IPS-15b (cell line): ENCODE data around the gene KRTAP10-12.
A peak's percentile ranks its signal among the peaks of the same experiment; 100 is the strongest.

ENCODE experiments used
- H3K27me3 ChIP-seq: one replicate; pipeline ENCODE4 v1.6.1; 2013; ENCODE audit warnings: low read length; ENCODE audit not compliant: control insufficient read depth, insufficient read depth
- H3K36me3 ChIP-seq: one replicate; pipeline ENCODE4 v1.6.1; 2013; ENCODE audit warnings: low read length; ENCODE audit not compliant: control insufficient read depth, insufficient read depth
- H3K4me1 ChIP-seq: one replicate; pipeline ENCODE4 v1.6.1; 2013; ENCODE audit warnings: mild to moderate bottlenecking, low read length; ENCODE audit not compliant: control insufficient read depth, insufficient read depth
- H3K4me3 ChIP-seq: one replicate; pipeline ENCODE4 v1.5.1; 2013; ENCODE audit warnings: low read depth, low read length
- H3K9ac ChIP-seq: one replicate; pipeline ENCODE4 v1.6.1; 2013; ENCODE audit warnings: low read depth, mild to moderate bottlenecking, low read length
- H3K9me3 ChIP-seq: one replicate; pipeline ENCODE4 v1.6.1; 2013; ENCODE audit warnings: mild to moderate bottlenecking, low read length; ENCODE audit not compliant: control insufficient read depth, insufficient read depth

KRTAP10-12 gene

GRCh38 chr21:44694776-44695175, 2.2 kb upstream of the KRTAP10-12 start:
- Histone ChIP-seq H3K9ac (no peak overlapping the region), H3K36me3 (no peaks in the 10 kb centered on the region), H3K4me1 (peaks cover 12% of the 10 kb centered on the region), H3K4me3 (no peak overlapping the region), H3K9me3 (no peaks in the 10 kb centered on the region), H3K27me3 (no peaks in the 10 kb centered on the region)

- no peaks in the 10 kb centered on the region for H3K36me3 ChIP-seq
- H3K4me3 ChIP-seq: no peak overlapping the region
- peaks cover 12% of the 10 kb centered on the region for H3K4me1 ChIP-seq
- H3K9me3 ChIP-seq: no peaks in the 10 kb centered on the region
- H3K9ac ChIP-seq: peak overlapping the region; percentile 56
- H3K27me3 ChIP-seq: no peaks in the 10 kb centered on the region
Measured at GRCh38 chr21:44695184-44695583, 1.8 kb upstream of the KRTAP10-12 start.

DNA sequence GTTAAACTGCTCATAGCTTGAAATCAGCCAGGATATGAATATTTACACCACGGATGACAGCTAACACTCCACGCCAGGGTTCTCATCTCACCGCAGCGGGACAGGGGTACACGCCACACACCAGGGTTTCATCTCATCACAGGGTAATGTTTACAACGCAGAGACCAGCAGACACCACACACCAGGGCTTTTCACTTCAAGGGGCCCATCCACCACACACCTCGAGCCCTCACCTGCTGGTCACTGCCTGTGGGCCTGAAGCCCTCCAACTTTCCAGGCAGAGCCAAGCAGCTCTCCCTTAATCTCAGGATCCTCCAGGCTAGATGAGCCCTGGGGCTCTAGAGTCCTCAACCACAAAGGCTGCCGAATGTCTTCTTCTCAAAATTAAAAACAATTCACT, 1.3 kb upstream of the KRTAP10-12 start:
- no peaks in the 10 kb centered on the region for H3K27me3 ChIP-seq
- no peaks in the 10 kb centered on the region for H3K36me3 ChIP-seq

GRCh38 chr21:44696572-44696971, 400 bp upstream of the KRTAP10-12 start:
- H3K27me3 ChIP-seq: no peaks in the 10 kb centered on the region

More for the DNA sequence above, 1.3 kb upstream of the KRTAP10-12 start:
- no peak overlapping the region for H3K4me3 ChIP-seq
- H3K9ac ChIP-seq: no peak overlapping the region
- H3K9me3 ChIP-seq: no peaks in the 10 kb centered on the region
- H3K4me1 ChIP-seq: peaks cover 12% of the 10 kb centered on the region

DNA sequence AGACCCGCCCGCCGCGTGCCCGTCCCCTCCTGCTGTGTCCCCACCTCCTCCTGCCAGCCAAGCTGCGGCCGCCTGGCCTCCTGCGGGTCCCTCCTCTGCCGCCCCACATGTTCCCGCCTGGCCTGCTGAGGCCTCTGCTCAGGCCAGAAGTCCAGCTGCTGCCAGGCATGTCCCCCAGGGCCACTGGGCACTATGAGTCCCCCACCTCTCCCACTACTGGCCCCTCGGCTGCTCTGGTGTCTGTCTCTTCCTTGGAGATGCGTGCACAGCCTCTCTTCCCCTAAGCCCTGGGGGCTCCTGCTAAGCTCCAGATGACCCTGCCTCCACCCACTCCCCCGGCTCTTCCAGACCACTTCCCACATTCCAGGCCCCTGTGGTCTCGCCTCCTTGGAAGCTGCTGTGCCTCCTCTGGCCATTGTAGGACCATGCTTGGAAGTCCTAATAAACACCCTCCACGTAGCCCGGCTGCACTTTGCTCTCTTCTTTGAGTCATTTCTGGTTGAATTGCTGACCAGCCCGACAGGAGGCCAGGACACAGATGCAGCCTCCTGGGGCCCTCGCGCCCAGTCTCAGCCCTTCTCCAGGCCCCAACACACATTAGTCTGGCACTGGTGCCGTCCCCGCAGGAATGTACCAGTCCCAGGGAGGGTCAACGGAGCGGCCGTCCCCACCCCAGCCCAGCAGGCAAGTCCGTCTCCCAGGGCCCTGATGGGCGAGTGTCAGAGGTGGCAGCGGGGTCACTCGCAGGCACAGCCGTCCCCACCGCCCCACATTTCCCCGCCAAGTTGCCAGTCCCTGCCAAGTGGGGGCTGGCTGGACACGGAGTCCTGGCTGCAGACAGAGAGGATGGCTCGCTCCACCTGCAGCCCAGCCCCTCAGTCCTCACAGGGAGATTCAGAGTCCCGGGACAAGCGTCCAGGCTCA, 1.1 kb downstream of the KRTAP10-12 start:
- peaks cover 20% of the 10 kb centered on the region for H3K4me1 ChIP-seq
- no peak overlapping the region for H3K4me3 ChIP-seq
- H3K9ac ChIP-seq: no peak overlapping the region
- no peaks in the 10 kb centered on the region for H3K27me3 ChIP-seq
- H3K36me3 ChIP-seq: no peaks in the 10 kb centered on the region
- H3K9me3 ChIP-seq: no peaks in the 10 kb centered on the region

More at GRCh38 chr21:44696572-44696971, 400 bp upstream of the KRTAP10-12 start:
- no peak overlapping the region for H3K9ac ChIP-seq
- H3K9me3 ChIP-seq: no peaks in the 10 kb centered on the region
- H3K4me3 ChIP-seq: peak overlapping the region; percentile 32
- no peaks in the 10 kb centered on the region for H3K36me3 ChIP-seq
- peaks cover 12% of the 10 kb centered on the region for H3K4me1 ChIP-seq

- no peaks in the 10 kb centered on the region for H3K27me3 ChIP-seq
- no peak overlapping the region for H3K9ac ChIP-seq
- H3K4me1 ChIP-seq: peaks cover 32% of the 10 kb centered on the region
Measured at GRCh38 chr21:44699502-44700001, 2.6 kb downstream of the KRTAP10-12 start.

GRCh38 chr21:44700101-44701022, 3.4 kb downstream of the KRTAP10-12 start:
- Histone ChIP-seq H3K36me3 (no peaks in the 10 kb centered on the region), H3K4me3 (no peak overlapping the region), H3K27me3 (no peaks in the 10 kb centered on the region), H3K9ac (no peak overlapping the region), H3K4me1 (peaks cover 25% of the 10 kb centered on the region), H3K9me3 (no peaks in the 10 kb centered on the region)

More at GRCh38 chr21:44699502-44700001, 2.6 kb downstream of the KRTAP10-12 start:
- Histone ChIP-seq H3K4me3 (no peak overlapping the region), H3K36me3 (no peaks in the 10 kb centered on the region), H3K9me3 (no peaks in the 10 kb centered on the region)

DNA sequence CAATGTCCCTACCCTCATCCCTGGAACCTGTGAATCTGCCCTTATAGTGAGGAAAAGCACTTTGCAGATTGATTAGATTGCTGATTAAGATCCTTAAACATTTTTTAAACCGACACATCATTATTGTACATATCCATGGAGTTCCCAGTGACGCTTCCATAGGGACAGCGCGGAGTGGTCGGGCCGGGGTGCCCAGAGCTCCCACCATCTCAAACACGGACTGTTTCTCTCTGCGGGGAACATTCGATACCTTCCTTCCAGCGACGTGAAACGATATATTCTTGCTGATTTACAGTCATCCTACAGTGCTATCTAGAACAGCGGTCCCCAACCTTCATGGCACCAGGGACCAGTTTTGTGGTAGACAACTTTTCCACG, 4.0 kb downstream of the KRTAP10-12 start:
- Histone ChIP-seq H3K9me3 (no peaks in the 10 kb centered on the region), H3K27me3 (no peaks in the 10 kb centered on the region)

GRCh38 chr21:44701541-44701940, 4.6 kb downstream of the KRTAP10-12 start:
- no peak overlapping the region for H3K4me3 ChIP-seq
- no peaks in the 10 kb centered on the region for H3K36me3 ChIP-seq
- no peak overlapping the region for H3K9ac ChIP-seq
- no peaks in the 10 kb centered on the region for H3K9me3 ChIP-seq
- H3K4me1 ChIP-seq: peaks cover 24% of the 10 kb centered on the region
- no peaks in the 10 kb centered on the region for H3K27me3 ChIP-seq

More for the DNA sequence above, 4.0 kb downstream of the KRTAP10-12 start:
- H3K9ac ChIP-seq: no peak overlapping the region
- peaks cover 24% of the 10 kb centered on the region for H3K4me1 ChIP-seq
- H3K36me3 ChIP-seq: no peaks in the 10 kb centered on the region
- no peak overlapping the region for H3K4me3 ChIP-seq

GRCh38 chr21:44702111-44702972, 5.4 kb downstream of the KRTAP10-12 start:
- Histone ChIP-seq H3K27me3 (no peaks in the 10 kb centered on the region), H3K4me1 (peaks cover 24% of the 10 kb centered on the region), H3K36me3 (no peaks in the 10 kb centered on the region), H3K9me3 (no peaks in the 10 kb centered on the region), H3K4me3 (no peak overlapping the region), H3K9ac (peak overlapping the region; percentile 47)
